Upper lobe of right lung (tissue), 1 donor: Measurements from ENCODE around the gene CDH4. TPM values are rescaled to one million over a fixed set of nuclear protein-coding genes. Genes with fewer than 3 reads are reported as not detected.

Experiments
- ATAC-seq: fragments of 200-7000 bp; cut with Tn5 transposase; one replicate; pipeline ENCODE4 v1.9.1; 2020; ENCODE audit warnings: mild to moderate bottlenecking, moderate library complexity
- DNase-seq: peaks from one replicate; pipeline ENCODE4 v3.0.0-alpha.2; 2020
- H3K27ac ChIP-seq: fragments of 200-600 bp; one replicate; pipeline ENCODE4 v1.8.0; 2022
- H3K27me3 ChIP-seq: fragments of 200-600 bp; one replicate; pipeline ENCODE4 v1.8.0; 2022; ENCODE audit warnings: mild to moderate bottlenecking
- H3K36me3 ChIP-seq: fragments of 200-600 bp; one replicate; pipeline ENCODE4 v1.8.0; 2022
- H3K4me1 ChIP-seq: fragments of 200-600 bp; one replicate; pipeline ENCODE4 v1.8.0; 2022
- H3K4me3 ChIP-seq: fragments of 200-600 bp; one replicate; pipeline ENCODE4 v1.8.0; 2022; ENCODE audit warnings: mild to moderate bottlenecking
- H3K9me3 ChIP-seq: fragments of 200-600 bp; one replicate; pipeline ENCODE4 v1.8.0; 2022
- intact Hi-C: fragments of 100-400 bp; cut with DNase I; formaldehyde crosslinking; loops from one replicate; pipeline ENCODE4 v1.11.0; 2022
- total RNA-seq: library from RNA; stranded (reverse); fragmentation: NEBNext Ultra II Directional; extraction: Animal tissue kit (Norgen Biotek cat#: 25700); gene quantifications from one replicate; pipeline ENCODE4 v1.2.1, GENCODE V29; 2021
- TF ChIP-seq, protein P1 (sequence below): fragments of 200-600 bp; IDR thresholded peaks from one replicate; pipeline ENCODE4 v1.8.0; 2022; ENCODE audit warnings: antibody characterized with exemption
- donor health status: DM: no; HTN: yes; CAD: no; lungs with severe emphysema.

Gene CDH4
- total RNA-seq, 1 donor from 2014 or later = 0.23 TPM

DNA sequence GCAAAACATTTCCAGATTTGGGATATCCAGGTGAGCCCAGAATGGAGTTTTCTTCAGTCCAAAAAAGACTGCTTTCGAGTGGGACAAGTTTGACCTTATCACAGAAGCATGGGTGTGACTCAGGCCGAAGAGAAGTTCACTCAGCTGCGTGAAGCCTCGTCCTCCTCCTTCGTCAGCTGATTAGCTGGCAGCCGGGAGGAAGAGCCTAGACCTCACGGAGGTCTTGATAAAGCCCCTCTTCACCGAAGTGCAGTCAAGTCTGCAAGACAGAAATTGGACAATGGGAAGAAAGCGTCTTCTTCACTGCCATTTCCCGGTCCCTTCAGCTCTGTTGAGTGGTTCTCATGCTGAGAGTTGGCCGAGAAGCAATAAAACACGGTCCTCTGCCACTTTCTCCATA, 449.7 kb downstream of the CDH4 start:
- ATAC-seq (no peak), DNase-seq (no peak)
- TF ChIP-seq, protein P1, sequence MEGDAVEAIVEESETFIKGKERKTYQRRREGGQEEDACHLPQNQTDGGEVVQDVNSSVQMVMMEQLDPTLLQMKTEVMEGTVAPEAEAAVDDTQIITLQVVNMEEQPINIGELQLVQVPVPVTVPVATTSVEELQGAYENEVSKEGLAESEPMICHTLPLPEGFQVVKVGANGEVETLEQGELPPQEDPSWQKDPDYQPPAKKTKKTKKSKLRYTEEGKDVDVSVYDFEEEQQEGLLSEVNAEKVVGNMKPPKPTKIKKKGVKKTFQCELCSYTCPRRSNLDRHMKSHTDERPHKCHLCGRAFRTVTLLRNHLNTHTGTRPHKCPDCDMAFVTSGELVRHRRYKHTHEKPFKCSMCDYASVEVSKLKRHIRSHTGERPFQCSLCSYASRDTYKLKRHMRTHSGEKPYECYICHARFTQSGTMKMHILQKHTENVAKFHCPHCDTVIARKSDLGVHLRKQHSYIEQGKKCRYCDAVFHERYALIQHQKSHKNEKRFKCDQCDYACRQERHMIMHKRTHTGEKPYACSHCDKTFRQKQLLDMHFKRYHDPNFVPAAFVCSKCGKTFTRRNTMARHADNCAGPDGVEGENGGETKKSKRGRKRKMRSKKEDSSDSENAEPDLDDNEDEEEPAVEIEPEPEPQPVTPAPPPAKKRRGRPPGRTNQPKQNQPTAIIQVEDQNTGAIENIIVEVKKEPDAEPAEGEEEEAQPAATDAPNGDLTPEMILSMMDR = no peak
- no peaks in the 10 kb centered on the region for H3K4me1 ChIP-seq
- intact Hi-C loops = no loop called here
- no peaks in the 10 kb centered on the region for H3K36me3 ChIP-seq
- no peaks in the 10 kb centered on the region for H3K9me3 ChIP-seq
- no peaks in the 10 kb centered on the region for H3K27me3 ChIP-seq
- no peak overlapping the region for H3K4me3 ChIP-seq
- no peak overlapping the region for H3K27ac ChIP-seq

DNA sequence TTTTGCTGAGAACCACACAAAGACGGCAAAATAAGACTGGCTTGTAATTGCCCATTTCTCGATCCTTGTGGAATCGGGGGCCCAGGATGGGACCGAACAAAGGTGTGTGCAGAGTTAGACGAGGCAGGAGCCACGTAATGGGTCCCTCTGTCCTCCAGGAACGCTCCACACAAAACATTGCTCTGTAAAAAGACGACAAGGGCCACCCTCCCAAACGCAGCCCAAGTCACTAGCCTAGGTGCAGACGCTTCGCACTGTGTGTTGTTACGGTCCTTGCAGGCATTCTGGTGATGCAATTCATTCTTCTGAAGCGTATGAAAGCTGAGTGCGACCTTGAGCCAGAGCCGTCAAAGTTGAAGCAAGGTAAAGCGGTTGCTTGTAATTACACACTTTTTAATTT, 450.2 kb downstream of the CDH4 start:
- TF ChIP-seq, protein P1 = no peak
- H3K36me3 ChIP-seq = no peaks in the 10 kb centered on the region
- intact Hi-C loops = no loop called here
- H3K4me1 ChIP-seq = no peaks in the 10 kb centered on the region
- no peaks in the 10 kb centered on the region for H3K27me3 ChIP-seq
- ATAC-seq = no peak
- no peaks in the 10 kb centered on the region for H3K9me3 ChIP-seq
- H3K27ac ChIP-seq = no peak overlapping the region
- H3K4me3 ChIP-seq = no peak overlapping the region
- no peak for DNase-seq

DNA sequence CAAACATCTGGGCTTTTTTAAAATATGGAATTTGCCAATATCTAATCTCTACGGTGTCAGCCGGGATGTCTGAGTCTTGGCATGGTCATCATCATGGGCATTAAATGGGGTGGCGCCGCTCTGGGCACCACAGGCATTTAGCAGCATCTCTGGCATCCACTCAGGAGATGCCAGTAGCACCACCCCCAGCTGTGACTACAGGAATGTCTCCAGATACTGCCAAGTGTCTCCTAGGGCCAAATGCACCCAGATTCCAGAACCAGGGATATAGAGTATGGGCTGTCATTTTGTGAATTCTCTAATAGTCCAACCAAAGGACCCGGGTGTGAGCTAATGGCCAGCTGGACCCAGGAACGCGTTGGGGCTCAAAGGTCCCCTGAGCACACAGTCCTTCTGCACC, 452.6 kb downstream of the CDH4 start:
- TF ChIP-seq, protein P1 = no peak
- no peaks in the 10 kb centered on the region for H3K4me1 ChIP-seq
- no peaks in the 10 kb centered on the region for H3K27me3 ChIP-seq
- intact Hi-C loops = no loop called here
- no peak overlapping the region for H3K27ac ChIP-seq
- H3K36me3 ChIP-seq = no peaks in the 10 kb centered on the region
- H3K4me3 ChIP-seq = no peak overlapping the region
- H3K9me3 ChIP-seq = no peaks in the 10 kb centered on the region
- ATAC-seq (no peak), DNase-seq (no peak)

DNA sequence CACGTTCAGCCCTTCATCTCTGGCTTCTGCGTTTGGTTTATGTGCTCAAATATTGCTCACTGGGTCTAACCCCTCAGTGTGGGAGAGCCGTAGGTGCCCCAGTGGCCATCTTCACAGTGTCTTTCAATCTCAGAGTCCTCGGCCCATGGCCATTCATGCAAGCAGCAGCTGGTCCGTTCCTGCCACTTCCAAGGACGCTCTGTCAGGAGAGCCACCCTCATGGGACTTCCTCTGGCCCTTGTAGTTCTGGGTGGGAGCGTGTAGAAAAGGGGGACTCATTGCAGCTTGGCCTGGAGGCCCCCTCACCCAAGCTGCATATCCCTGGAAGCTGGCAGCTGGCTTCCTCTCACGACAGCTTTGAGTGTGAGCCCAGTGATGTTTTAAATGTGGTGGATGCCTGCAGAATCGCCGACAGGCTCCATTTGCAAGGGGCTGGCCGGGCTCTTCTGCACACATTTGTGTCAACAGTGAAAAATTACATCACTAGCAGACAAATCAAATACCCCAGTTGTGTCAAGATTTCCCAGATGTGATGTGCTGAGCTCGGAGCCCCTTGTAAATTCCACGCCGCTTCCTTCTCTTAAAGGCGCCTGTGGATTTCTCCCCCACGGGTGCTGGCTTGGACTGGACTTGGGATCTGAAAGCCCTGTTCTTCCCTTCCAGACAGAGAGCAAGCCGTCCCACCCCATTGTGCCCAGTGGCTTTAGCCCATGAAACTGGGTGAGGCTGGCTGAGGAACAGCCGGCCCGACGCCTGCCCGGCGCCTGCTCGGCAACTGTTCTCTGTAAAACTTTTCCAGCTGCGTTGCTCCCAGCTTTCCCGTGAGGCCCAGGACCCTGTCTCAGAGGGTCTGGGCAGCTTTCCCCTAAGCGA, 453.6 kb downstream of the CDH4 start:
- no peaks in the 10 kb centered on the region for H3K27me3 ChIP-seq
- ATAC-seq (no peak), DNase-seq (no peak)
- H3K9me3 ChIP-seq = no peaks in the 10 kb centered on the region
- H3K36me3 ChIP-seq = no peaks in the 10 kb centered on the region
- no peaks in the 10 kb centered on the region for H3K4me1 ChIP-seq
- intact Hi-C loops = no loop called here
- H3K4me3 ChIP-seq = no peak overlapping the region
- TF ChIP-seq, protein P1 = no peak
- no peak overlapping the region for H3K27ac ChIP-seq

DNA sequence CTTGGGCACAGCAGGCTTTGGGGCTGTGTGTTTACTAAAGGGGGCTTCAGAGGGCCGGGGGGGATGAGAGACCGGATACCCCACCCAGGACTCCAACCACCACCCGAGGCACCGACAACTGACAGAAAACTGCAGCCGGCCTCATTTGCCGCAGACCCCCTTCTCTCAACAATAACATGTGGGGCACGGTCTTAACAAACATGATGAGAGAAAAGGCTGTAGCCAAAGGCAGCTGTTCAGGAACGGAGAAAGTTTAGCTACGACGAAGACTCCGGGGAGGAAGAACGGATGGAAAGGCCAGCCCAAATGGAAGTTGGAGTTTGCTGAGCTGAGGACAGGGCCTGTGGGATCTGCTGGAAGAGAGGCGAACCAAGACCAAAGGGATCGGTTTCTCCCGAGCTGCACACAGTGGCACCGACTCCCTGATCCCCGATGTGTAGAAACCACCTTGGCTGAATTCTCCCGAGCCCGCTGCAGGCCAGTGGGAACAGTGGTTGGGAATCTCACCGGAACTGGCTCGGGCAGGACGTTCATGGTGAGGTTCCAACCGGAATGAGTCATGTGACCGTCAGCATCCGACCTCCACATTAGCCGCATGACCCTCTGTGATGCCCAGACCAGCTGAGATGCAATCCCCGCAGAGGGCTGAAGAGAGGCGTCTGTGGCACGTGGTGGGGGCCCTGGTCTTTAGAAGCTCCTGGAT, 454.3 kb downstream of the CDH4 start:
- H3K27ac ChIP-seq = no peak overlapping the region
- intact Hi-C loops = no loop called here
- H3K4me3 ChIP-seq = no peak overlapping the region
- no peaks in the 10 kb centered on the region for H3K4me1 ChIP-seq
- TF ChIP-seq, protein P1 = no peak
- no peaks in the 10 kb centered on the region for H3K9me3 ChIP-seq
- H3K36me3 ChIP-seq = no peaks in the 10 kb centered on the region
- DNase-seq = no peak
- H3K27me3 ChIP-seq = no peaks in the 10 kb centered on the region
- ATAC-seq = no peak
